Stimulated activated CD8-positive, alpha-beta memory T cell treated with anti-CD3 and anti-CD28 coated beads, Interleukin-2, amount 100 ng/mL, for 48 hours (primary cell): ENCODE data around the gene LRIG1.

Experiments
- DNase-seq, 2 donors: peaks; one replicate each; pipeline ENCODE4 v3.0.0-alpha.2; 2020; ENCODE audit warnings: low read depth in 2 of 2

The LRIG1 gene

DNA sequence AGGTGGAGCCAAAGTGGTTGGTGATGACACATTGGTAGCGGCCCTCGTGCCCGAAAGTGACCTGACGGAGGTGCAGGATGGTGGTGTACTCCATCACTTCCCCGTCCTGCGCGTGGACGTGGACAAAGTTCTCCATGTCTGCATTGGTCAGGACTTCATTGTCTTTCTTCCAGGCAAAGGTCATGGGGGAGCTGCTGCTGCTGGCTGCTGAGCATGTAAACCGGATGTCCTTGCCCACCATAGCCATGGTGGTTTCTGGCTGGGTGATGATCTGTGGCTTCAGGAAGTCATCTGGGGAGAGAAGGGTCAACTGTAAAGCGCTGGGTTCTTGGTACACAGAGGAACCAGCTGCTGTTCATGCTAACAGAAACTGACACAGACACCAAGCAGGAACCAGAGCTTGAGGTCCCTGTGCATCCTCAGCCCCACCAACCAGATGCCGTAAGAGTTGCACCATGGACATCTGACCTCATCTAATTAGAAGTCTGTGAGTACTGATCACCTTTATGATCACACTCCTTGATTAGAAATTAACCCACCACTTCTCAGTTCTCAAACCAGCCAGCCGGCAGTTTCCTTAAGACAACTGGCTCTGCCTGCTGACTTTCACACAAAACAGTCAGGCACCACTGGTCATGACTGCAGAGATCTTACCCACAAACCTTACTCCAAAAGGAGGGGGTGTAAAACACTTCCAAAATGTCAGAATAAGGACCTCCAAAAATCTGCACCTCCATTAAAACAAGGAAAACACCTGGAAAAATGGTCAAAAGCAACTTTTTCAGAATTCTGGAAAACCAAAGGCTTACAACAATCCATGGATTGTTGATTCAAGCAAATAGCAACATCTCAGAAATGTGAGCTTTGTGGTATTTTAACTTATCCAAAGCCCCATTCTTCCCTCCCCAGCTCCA, 114.6 kb downstream of the LRIG1 start:
- no peak for DNase-seq

DNA sequence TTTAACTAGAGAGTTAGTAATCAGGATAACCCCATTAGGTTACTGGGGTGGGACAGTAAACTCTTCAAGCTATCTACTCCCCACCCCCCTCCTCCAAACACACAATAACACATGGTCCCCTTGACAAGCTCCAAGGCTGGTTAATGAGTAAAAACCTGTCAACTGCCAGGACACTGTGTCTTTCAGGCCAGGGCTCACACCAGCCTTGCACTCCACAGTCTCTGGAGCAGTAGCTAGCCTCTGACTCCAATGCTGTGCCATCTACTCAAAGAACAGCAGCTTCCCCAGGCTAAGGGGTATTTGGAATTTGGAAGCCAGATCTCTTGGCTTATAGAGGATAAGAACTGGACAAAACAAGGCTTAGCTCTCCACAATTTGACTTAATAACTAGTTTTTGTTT, 115.8 kb downstream of the LRIG1 start:
- DNase-seq: no peak

DNA sequence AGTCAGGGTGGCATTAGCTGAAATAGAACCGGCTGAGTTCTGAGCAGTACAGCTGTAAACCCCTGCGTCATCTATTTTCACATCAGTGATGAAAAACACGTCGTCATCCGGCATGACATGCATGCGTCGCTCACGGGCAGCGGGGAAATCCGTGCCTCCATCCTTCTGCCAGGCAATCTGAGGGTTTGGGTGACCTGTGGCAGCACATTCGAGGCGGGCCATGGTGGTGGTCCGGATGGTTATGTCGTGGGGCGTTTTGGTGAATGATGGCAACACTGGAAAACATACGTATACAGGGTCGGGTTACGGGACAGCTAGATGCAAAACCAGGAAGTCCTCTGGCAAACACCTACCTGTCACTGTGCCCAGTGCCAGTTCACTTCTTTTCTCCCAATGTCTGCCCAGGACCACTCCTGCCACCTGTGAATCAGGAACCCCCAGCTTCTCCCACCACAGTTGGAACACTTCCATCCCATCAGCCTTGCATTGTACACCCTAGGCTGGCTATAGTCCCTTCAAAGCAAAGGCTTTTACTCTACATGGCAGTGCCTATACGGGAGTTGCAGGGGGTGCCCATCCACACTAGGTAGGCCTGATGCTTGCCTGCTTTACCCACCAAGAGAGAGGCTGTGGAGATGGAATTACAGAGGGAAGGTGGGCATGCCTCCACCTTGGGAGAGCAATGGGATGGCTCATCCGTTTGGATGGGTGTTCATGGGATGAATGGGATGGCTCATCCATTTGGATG, 116.7 kb downstream of the LRIG1 start:
- no peak for DNase-seq

DNA sequence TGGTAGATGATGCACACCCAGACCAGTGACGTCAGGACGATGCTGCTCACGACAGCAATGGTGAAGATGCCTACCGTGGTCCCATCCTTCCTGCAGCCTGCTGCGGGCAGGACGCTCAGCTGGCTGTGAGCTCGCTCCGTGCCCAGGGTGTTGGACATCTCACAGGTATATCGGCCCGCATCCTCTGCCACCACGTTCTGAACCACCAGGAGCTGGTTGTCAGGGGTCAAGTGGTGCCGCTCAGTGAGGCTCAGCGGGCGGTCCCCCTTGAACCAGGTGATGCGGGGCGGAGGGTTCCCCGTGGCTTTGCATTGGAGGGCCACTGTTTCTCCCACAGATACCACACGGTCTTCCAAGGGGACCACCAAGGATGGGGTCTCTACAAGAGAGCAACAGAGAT, 117.8 kb downstream of the LRIG1 start:
- DNase-seq: no peak

DNA sequence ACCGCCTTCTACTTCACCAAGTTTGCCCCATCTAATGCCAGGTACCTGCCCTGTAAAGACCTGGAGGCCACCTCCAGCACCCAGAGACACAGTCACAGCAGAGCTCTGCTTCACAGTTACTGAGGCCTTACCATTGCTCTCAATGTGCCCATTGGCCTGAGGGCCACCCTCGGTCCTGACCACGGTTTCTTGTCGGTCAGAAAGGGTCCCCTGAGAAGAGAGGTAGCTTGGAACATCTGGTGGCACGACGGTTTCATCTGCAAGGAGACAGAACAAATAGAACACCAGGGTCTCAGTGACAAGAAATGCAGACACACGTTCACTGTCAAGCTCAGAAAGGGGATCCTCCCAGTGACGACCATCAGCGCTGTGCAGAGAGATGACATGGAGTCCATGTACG, 118.7 kb downstream of the LRIG1 start:
- no peak for DNase-seq

DNA sequence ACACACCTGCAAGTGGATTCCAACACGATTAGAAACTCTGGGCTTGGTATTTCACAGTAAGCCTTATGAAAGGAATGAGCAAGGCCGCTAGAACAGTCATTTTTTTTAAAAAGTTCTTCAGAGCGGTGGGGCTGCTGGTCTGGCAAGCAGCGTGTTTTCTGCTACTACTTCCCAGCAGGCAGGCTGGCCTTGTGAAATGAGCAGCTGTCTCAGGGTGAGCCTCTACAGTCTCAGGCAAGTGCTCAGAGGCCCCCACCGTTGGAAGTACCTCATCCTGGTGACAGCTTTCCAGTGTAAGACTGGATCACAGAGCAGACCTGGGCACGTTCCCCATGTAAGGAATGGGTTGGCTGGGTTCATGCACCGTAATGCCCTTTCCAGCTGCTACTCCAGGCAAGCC, 119.2 kb downstream of the LRIG1 start:
- DNase-seq: no peak

DNA sequence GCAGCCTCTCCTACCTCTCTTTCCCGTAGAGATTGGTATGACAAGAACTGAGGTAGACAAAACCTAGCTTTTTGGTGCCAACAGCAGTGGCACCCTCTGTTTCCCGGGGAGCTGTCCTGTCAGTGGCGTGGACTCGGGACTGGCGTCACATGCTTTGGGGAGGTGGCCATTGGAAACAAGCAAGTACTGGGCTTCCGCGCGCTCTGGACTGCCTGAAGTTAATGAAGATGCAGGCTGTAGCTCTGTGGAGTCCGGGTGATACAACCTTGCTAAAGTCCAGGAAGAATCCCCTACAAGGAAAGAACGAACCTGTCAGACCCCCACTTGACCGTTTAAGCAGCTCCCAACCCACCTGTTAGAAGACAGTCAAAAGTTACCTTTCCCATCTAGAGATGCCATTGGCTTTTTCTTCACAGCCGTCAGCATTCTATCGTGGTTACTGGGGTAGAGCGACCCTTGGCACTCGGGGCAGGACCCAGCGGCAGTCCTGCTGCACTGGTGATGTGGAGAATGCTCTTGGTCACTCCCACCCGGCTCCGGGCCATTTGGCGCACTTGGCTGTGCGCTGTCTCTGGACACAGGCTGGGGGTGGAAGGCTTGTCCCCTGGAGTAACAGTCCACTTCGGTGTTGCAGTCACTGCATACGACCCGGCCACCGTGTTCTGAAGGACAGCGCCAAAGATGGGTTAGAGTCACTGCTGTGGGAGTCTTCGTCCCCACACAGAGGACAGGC, 120.5 kb downstream of the LRIG1 start:
- DNase-seq: no peak

DNA sequence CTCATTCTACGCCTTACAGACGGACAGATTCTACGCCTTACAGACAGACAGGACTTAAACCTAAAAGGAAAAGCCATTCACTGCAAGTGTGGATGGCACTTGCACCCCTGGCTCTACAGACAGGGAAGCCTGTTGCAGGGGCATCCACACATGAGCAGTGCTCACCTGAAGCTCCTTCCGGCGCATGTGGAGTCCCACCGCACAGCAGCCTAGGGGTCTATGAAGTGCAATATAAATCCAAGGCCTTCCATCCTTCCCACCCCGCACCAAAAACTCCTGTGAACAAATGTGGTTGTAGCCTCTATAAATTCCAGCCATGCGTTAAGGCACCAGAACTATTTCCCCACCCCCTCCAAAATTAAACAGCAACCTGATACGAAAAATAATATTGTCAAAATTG, 121.3 kb downstream of the LRIG1 start:
- DNase-seq: no peak

DNA sequence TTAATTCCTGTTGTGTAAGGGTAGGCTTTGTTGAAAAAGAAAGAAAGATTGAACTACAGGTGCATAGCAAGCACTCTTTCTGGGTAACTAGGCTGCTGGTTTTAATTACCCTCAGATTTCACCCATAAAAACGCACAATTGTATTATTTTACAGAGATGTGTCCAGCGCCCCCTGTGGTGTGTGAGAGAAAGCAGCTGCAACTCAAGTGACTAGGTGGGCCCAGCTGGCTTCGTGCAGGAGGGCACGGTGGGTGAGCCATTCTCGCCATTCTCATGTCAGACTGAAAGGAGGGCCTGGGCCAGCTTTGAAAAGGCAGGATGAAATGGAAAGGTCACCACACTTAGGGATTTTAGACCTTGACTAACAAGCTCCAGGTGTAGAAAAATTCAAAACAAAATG, 122.6 kb downstream of the LRIG1 start:
- no peak for DNase-seq

DNA sequence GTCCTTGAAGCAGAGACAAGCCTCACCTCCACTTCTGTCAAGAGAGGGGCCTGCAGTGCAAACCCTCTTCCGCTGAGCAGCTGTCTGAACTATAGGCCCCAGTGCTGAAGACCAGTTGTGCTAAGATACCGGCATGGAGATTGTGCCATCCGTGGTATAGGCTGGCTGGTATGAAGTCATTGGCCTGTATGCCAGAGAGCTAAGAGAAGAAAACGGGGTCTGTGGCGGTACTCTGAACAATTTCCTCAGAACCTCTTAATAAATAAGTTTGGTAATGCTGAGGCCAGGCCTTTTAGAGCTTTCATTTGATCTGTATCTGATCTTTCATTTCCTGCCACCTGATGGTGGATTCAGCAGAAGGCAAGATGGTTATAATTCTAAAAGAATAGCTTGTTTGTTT, 123.0 kb downstream of the LRIG1 start:
- DNase-seq: no peak

DNA sequence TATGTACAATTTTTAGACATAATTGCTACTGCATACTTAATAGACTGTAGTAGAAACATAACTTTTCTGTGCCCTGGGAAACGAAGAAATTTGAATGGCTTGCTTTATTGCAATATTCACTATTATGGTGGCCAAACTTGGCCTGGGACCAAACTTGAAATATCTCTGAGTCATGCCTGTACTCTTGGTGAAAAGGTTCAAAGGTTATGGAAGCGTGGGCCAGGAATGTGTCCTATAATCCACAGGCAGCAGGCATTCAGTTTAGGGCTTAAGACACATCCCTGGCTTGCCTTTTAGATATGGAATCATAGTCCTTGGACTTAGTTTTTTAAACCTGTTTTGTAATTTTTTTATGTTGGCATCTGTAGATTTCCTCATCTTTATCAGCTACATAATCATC, 124.3 kb downstream of the LRIG1 start:
- no peak for DNase-seq

DNA sequence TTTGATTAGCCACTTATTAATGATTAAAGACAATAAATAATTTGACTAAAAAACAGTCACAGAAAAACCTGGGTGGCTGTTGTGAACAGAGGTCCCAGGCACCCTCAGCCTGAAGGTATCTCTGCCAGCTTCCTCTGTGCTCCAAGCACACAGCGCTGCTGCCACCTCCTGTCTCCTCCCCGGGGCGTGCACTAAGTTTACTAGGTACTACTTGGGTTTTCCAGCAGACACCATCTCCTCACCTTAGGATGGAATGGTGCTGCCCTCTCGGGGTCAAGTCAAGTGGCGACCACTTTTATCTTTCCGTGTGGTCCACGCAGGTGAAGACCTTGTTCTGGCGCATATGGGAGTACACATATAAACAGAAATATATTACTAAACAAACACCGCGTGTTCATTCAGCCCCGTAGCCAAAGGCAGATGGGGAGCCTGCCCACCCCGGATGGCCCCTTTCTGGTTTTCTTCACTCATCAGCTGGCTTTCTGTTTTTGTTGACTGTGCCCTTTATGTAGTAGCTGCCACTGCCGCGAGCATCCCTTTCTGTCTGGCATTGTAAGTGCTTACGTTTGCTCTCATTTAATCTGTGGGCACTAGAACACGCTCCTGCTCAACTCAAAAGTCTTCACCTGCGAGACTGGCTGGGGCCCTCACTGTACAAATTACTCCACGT, 128.0 kb downstream of the LRIG1 start:
- DNase-seq: no peak

DNA sequence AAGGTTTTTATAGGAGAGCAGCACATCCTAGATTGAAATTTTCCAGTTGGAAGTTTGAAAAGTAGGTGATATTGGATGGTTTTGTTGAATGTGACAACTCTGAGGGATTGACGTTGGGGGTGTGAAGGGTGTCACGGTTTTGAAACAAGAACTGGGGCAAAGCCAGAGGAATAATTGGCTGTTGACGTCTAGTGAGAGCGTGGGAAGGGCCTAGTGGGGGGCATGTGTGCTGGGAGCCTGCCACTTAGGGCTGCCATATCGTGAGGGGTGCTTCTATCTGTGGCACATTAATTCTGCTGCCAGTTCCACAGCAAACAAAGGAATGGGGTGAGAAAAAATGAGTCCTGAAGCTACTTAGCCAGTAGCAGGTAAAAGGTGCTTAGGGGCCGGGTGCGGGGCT, 129.4 kb downstream of the LRIG1 start:
- no peak for DNase-seq

DNA sequence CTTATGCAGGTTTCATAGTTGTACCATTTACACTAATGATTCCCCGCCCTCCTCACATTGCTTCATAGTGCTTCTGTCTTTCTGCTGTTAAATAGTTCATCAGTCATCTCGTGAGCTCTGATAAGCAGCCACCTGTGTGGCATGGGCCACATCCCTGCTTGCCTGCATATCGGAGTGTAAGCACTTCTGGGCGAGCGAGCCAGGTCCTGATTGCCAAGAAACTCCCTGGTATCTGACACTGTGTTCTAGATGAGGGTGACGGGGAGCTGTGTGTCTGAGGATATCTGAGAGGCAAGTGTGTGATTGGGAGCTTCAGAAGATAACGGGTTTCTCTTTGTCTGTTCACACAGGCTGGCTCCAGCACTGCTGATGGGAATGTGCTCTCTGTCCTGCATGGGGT, 130.6 kb downstream of the LRIG1 start:
- no peak for DNase-seq

DNA sequence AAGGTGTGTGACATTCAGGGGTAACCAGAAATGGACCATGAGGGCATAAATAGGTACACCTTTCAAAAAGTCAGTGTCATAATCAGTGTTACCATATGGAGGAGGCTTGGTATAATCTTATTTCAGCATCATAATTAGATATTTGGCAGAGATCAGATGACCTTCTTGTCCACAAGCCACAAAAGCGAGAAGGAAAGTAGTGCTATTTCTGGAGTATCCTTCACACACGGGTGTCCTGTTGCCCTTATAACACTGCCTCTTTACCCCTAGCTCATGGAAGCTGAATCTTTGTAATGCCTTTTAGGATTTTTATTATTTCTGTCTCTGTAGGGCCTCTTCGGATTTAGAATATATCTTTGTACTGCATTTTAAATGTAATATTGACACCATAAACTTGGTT, 132.8 kb downstream of the LRIG1 start:
- no peak for DNase-seq

DNA sequence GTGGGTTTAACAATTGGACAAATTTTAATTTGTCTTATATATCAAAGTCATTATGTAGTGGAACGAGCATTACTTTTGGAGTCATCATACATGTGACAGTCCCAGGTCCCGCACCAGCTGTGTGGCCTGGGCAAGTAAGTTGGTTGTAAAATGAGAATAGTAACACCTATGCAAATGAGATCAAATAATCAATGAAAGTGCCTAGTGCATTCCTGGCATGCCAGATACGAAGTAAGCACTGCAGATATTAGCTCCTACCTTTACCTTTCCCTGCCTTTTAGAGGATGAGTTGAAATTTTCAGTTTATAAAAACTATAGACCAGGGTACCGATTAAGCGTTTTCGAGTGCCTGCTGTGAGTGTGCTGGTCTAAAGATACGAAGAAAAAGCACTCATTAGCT, 134.1 kb downstream of the LRIG1 start:
- no peak for DNase-seq

DNA sequence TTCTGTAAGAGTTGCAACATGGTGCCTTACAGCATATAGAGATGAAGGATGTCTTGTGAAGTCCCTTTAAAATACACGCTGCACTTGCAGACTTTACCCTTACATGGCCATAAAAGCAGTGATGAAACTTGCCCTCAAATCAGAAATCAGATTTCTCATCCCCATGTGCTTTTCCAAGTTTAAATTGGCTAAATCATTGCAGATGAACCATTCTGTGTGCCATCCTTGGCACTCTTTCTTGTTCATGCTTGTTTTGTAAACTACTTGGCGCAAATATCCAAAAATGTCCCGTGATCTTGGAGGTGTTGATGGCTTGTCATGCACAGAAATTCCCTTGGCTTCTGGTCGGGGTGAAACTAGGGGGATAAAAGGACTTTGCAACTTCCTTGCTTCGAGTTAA, 135.7 kb downstream of the LRIG1 start:
- DNase-seq: no peak

DNA sequence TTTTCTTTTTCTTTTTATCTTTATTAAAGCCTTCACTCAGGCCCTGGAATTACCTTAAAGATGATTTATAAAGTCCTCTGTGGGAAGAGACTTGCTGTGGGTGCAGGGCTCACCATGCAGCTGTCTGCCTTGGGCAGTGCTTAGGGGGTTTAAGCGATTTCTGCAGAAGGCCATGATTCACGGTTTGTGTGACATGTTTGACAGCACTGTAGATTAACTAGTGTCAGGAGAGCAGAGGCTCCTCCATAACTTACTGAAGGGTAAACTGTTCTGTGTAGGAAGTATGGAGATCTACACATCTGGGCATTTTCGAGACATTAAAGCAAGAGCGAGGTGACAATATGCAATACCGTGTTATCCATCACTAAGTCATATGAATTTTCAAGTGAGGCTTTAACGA, 137.7 kb downstream of the LRIG1 start:
- DNase-seq: no peak

DNA sequence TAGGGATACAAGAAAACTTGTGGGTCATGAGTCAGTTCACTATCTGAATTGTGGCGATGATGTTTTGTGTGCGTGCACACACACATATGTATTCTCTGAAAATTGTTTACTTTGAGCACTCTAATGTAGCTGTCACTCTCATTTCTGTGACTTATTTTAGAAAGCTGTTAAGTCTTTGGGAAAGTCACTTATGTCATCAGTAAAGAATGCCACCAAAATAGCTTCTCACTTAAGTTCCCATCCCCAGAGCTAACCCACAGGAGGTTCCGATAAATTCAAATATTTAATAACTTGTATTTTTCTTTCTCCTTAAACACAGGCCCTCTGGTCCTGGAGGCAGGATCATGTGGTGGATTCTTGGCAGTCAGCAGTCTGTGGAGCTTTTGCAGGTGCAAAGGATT, 138.3 kb downstream of the LRIG1 start:
- DNase-seq: no peak

DNA sequence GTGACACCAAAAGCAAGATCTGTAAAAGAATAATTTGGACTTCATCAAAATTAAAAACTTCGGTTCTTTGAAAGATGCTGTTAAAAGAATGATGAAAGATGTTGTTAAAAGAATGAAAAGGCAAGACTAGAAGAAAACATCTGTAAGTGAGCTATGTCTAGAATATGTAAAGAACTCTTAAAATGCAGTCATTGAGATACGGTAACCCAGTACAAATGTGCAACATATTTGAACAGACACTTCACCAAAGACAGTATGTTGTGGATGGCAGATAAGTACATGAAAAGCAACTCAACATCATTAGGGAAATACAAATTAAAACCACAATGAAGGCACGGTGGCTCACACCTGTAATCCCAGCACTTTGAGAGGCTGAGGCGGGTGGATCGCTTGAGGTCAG, 139.5 kb downstream of the LRIG1 start:
- no peak for DNase-seq

DNA sequence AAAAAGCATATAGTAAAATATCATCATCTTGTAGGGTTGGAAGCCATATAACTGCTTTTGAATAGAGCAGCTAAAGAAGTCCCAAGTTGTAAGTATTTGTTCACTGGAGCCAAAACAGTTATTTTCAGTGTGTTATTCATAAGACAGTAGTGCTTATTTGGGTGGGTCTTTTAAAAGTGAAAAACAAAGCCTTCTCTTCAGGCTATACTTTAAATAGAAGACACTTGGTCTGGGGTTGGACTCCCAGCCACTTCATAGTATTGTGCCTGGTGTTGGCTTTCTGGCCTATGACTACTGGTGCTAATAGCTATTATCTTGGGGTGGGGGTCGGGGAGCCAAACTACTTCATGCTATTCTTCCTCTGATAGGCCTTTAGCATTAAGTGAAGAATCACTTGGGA, 144.8 kb downstream of the LRIG1 start:
- DNase-seq: no peak

DNA sequence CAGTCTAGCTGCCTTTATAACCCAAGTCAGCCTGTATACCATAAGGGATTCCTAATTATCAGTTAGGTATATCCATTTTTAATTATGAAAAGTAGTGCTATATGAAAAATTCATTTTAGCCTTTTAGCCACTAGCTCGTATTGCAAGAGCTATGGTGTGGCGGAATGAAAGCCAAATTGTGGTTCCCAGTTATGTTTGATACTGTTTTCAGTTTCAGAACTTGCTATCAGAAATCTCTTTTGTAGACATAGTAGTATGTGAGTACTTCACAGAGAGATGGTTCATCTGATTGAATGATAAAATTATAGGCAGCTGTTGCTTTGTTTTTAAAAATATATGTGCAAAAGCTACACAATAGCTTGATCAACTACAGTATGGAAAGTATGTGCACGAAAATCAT, 145.4 kb downstream of the LRIG1 start:
- no peak for DNase-seq
